GM12875 (cell line): ENCODE data around the gene WWTR1.

Experiments
- H3K4me3 ChIP-seq: one replicate; pipeline ENCODE4 v1.5.1; 2011; ENCODE audit warnings: low read depth, low read length, control low read depth
- TF ChIP-seq, protein P1 (sequence below): IDR thresholded peaks from 2 replicates; pipeline ENCODE4 v1.5.1; 2011; ENCODE audit warnings: low read depth, mild to moderate bottlenecking, control low read depth, inconsistent platforms, low read length, moderate library complexity, borderline replicate concordance; ENCODE audit not compliant: insufficient read depth

WWTR1 gene

GRCh38 chr3:149628957-149629670, 28.7 kb downstream of the WWTR1 start:
- H3K4me3 ChIP-seq = no peak overlapping the region
- TF ChIP-seq, protein P1, sequence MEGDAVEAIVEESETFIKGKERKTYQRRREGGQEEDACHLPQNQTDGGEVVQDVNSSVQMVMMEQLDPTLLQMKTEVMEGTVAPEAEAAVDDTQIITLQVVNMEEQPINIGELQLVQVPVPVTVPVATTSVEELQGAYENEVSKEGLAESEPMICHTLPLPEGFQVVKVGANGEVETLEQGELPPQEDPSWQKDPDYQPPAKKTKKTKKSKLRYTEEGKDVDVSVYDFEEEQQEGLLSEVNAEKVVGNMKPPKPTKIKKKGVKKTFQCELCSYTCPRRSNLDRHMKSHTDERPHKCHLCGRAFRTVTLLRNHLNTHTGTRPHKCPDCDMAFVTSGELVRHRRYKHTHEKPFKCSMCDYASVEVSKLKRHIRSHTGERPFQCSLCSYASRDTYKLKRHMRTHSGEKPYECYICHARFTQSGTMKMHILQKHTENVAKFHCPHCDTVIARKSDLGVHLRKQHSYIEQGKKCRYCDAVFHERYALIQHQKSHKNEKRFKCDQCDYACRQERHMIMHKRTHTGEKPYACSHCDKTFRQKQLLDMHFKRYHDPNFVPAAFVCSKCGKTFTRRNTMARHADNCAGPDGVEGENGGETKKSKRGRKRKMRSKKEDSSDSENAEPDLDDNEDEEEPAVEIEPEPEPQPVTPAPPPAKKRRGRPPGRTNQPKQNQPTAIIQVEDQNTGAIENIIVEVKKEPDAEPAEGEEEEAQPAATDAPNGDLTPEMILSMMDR = no peak

- no peak overlapping the region for H3K4me3 ChIP-seq
- TF ChIP-seq, protein P1 = no peak
These were observed 31.2 kb downstream of the WWTR1 start for GRCh38 chr3:149626671-149627070.

GRCh38 chr3:149625795-149626194, 32.0 kb downstream of the WWTR1 start:
- no peak overlapping the region for H3K4me3 ChIP-seq
- TF ChIP-seq, protein P1 = no peak

- H3K4me3 ChIP-seq = no peak overlapping the region
- TF ChIP-seq, protein P1 = no peak
These were observed 34.0 kb downstream of the WWTR1 start for GRCh38 chr3:149623824-149624223.

DNA sequence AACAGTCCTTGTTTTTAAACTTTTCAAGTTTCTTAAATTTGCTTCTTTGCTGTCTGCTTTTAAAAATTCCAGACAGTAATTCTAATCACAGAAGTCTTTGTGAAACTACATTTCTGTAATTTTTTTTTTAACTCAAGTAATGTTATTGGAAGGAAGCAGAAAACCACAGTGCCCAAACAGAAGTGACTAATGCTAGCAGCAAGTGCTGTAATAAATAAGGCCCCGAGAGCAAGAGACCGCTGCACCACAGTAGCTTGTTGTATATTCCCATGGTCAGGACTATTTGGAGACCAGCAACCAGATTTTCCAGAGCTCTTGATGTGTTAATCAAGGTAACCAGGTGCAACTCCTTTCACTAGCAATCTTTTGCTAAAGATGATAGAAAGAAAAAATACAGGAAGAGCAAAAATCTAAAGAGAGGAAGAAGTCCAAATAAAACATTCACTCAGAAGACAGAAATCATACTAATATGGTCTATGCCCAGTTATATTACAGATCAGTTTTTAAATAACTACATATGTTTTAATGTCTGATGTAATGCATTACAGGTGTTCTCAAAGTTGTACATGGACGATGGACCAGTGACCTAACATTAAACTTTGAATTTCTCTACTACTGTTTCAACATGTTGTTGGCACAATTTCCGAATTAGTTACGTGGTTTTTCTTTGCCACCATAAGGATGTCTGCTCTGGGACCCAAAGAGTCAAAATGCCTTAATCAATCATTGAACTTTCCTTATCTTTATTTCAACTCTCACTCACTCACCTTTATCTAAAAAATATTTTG, 36.4 kb downstream of the WWTR1 start:
- no peak overlapping the region for H3K4me3 ChIP-seq
- TF ChIP-seq, protein P1 = no peak

GRCh38 chr3:149620291-149621020, 37.4 kb downstream of the WWTR1 start:
- TF ChIP-seq, protein P1 = no peak
- H3K4me3 ChIP-seq = no peak overlapping the region
